ENCODE data around the gene CDKAL1.

- no peak for TF ChIP-seq EGR1 (IDR thresholded peaks at IDR 0.05; ENCODE audit: borderline replicate concordance in 1 of 2, low read depth in 2 of 2, low read length in 2 of 2)
- no peak for TF ChIP-seq CTCF (IDR thresholded peaks at IDR 0.05 in 2 of 3, conservative IDR thresholded peaks at IDR 0.05 in 1 of 3; ENCODE audit: control insufficient read depth in 2 of 3, extremely low read depth in 1 of 3, insufficient read depth in 1 of 3, low read depth in 3 of 3, low read length in 3 of 3)
- no peak for TF ChIP-seq PML (IDR thresholded peaks at IDR 0.05; ENCODE audit: low read length)
- no peak for TF ChIP-seq POLR2A (IDR thresholded peaks at IDR 0.05; ENCODE audit: low read depth, low read length)
- no peak for TF ChIP-seq SRF (IDR thresholded peaks at IDR 0.05; ENCODE audit: low read depth in 2 of 2, low read length in 2 of 2)
Observed at GRCh38 chr6:20870021-20870420, 335.8 kb downstream of the CDKAL1 start.
